Measurements from ENCODE around the gene RAX2.

- TF ChIP-seq POLR2A (IDR thresholded peaks at IDR 0.05; ENCODE audit: insufficient read depth in 1 of 2, low read depth in 2 of 2, low read length in 2 of 2) (no peak), EP300 (IDR thresholded peaks at IDR 0.05; ENCODE audit: low read depth in 2 of 2, low read length in 2 of 2) (no peak), EP300 (CRISPR knock-in tag; IDR thresholded peaks at IDR 0.05; ENCODE audit: borderline replicate concordance) (no peak), KDM5A (IDR thresholded peaks at IDR 0.05; ENCODE audit: borderline replicate concordance, low read length) (no peak), ZNF883 (CRISPR knock-in tag; IDR thresholded peaks at IDR 0.05; ENCODE audit: not compliant biosample characterization) (no peak), ZNF589 (CRISPR knock-in tag; conservative IDR thresholded peaks at IDR 0.05) (no peak), GABPA (IDR thresholded peaks at IDR 0.05; ENCODE audit: low read depth, low read length) (no peak), GABPA (CRISPR knock-in tag; IDR thresholded peaks at IDR 0.05; ENCODE audit: low read depth) (no peak), ZBTB1 (CRISPR knock-in tag; IDR thresholded peaks at IDR 0.05; ENCODE audit: borderline replicate concordance) (no peak), SMARCC2 (IDR thresholded peaks at IDR 0.05) (no peak), CTCF (CRISPR knock-in tag; IDR thresholded peaks at IDR 0.05) (no peak), RAD21 (CRISPR knock-in tag; IDR thresholded peaks at IDR 0.05) (no peak)
Observed at GRCh38 chr19:3760871-3761361, 11.1 kb downstream of the RAX2 start.
